ENCODE data around the gene EPAS1.

The EPAS1 gene

GRCh38 chr2:46273919-46274318 is 23.3 kb upstream of the EPAS1 start:
- DNase-seq = no peak

- DNase-seq = no peak
These were observed 22.6 kb upstream of the EPAS1 start for GRCh38 chr2:46274586-46274985.

- DNase-seq = no peak
These were observed 21.2 kb upstream of the EPAS1 start for GRCh38 chr2:46275995-46276394.

- no peak for DNase-seq
These were observed 20.6 kb upstream of the EPAS1 start for GRCh38 chr2:46276642-46277041.

GRCh38 chr2:46277431-46278190 is 19.6 kb upstream of the EPAS1 start:
- no peak for DNase-seq

- no peak for DNase-seq
These were observed 18.3 kb upstream of the EPAS1 start for GRCh38 chr2:46278952-46279351.

GRCh38 chr2:46281939-46282338 is 15.3 kb upstream of the EPAS1 start:
- no peak for DNase-seq

- no peak for DNase-seq
These were observed 13.5 kb upstream of the EPAS1 start for GRCh38 chr2:46283693-46284092.

- DNase-seq = no peak
These were observed 12.9 kb upstream of the EPAS1 start for GRCh38 chr2:46284260-46284659.

- no peak for DNase-seq
These were observed 12.4 kb upstream of the EPAS1 start for GRCh38 chr2:46284796-46285195.

- no peak for DNase-seq
These were observed 10.5 kb upstream of the EPAS1 start for GRCh38 chr2:46286715-46287114.

- DNase-seq = no peak
These were observed 7.1 kb upstream of the EPAS1 start for GRCh38 chr2:46290078-46290477.

- no peak for DNase-seq
These were observed 3.7 kb upstream of the EPAS1 start for GRCh38 chr2:46293466-46293865.

GRCh38 chr2:46294176-46294836 is 2.9 kb upstream of the EPAS1 start:
- no peak for DNase-seq

- DNase-seq = no peak
These were observed 879 bp upstream of the EPAS1 start for GRCh38 chr2:46296216-46296839.

GRCh38 chr2:46297546-46298271 is 502 bp downstream of the EPAS1 start:
- no peak for DNase-seq

GRCh38 chr2:46298272-46298521 is 990 bp downstream of the EPAS1 start:
- no peak for DNase-seq

GRCh38 chr2:46298522-46299353 is 1.5 kb downstream of the EPAS1 start:
- peak; percentile 14 for DNase-seq

- peak; percentile 33 for DNase-seq
These were observed 2.4 kb downstream of the EPAS1 start for GRCh38 chr2:46299365-46300263.

- DNase-seq = no peak
These were observed 3.2 kb downstream of the EPAS1 start for GRCh38 chr2:46300406-46300832.

- no peak for DNase-seq
These were observed 4.9 kb downstream of the EPAS1 start for GRCh38 chr2:46302005-46302695.
